GM06990 (cell line): ENCODE results near the gene EXOC3L1.

Experiments
- DNase-seq: peaks from one replicate; pipeline ENCODE4 v3.0.0-alpha.2; 2011; ENCODE audit not compliant: insufficient read length; ENCODE audit errors: extremely low read depth
- H3K27me3 ChIP-seq: replicated peaks from 2 replicates; pipeline ENCODE4 v1.6.0; 2011; ENCODE audit warnings: low read length; ENCODE audit not compliant: control insufficient read depth, insufficient read depth
- H3K36me3 ChIP-seq: 2 replicates; pipeline ENCODE4 v1.5.1; 2011; ENCODE audit warnings: low read length; ENCODE audit not compliant: control insufficient read depth, insufficient read depth
- H3K4me3 ChIP-seq: replicated peaks from 2 replicates; pipeline ENCODE4 v1.5.1; 2011; ENCODE audit warnings: low read depth, mild to moderate bottlenecking, control low read depth, low read length
- CTCF ChIP-seq: IDR thresholded peaks from 2 replicates; pipeline ENCODE4 v1.5.1; 2011; ENCODE audit warnings: low read length, control low read depth, mild to moderate bottlenecking, inconsistent platforms; ENCODE audit not compliant: insufficient read depth, poor library complexity, severe bottlenecking

The EXOC3L1 gene

GRCh38 chr16:67191995-67192681 is 2.2 kb upstream of the EXOC3L1 start, which contains the start of gene E2F4:
Gene E2F4, plus strand, starts transcription at chr16:67192155. Its CDS starts 73 bp downstream, at chr16:67192228.
- Histone ChIP-seq H3K4me3 (peak within 1 kb of the TSS; percentile 100), H3K36me3 (peaks cover 26% of the 10 kb centered on the region), H3K27me3 (no peaks in the 10 kb centered on the region)
- DNase-seq, result peak; percentile 91
- TF ChIP-seq CTCF, result no peak

DNA sequence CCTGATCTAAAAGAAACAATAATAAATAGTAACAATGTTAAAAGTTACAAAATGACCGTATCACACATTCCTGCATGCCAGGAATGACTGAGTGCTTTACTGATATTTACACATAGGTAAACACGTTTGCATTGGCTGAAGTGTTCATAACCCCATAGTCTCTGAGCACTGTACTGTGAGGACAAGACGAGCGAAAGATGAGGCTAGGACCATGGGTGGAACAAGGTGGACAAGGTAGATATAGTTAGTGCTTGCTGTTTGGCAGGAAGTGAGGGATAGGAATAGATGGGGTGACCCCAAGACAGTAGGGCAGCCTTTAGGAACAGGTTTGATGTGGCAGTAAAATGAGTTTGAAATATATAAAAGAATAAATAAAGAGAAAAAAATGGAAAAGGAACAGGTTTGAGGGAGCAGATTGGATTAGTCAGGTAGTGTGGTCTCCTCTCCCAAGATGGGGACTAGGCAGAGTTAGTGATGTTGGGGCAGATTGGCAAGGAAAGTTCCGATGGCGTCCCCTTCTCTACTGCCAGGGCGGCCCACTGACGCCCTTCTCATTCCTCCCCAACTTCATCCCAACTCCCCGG is 1.6 kb upstream of the EXOC3L1 start:
- DNase-seq, result no peak

GRCh38 chr16:67190448-67191399 is 788 bp upstream of the EXOC3L1 start:
- TF ChIP-seq CTCF, result no peak
- Histone ChIP-seq H3K4me3 (no peak overlapping the region), H3K36me3 (peaks cover 14% of the 10 kb centered on the region), H3K27me3 (no peaks in the 10 kb centered on the region)
- DNase-seq, result no peak

More for the DNA sequence above, 1.6 kb upstream of the EXOC3L1 start:
- no peak for TF ChIP-seq CTCF
- H3K4me3 ChIP-seq, result peak overlapping the region; percentile 100
- H3K27me3 ChIP-seq, result no peaks in the 10 kb centered on the region
- peaks cover 21% of the 10 kb centered on the region for H3K36me3 ChIP-seq

DNA sequence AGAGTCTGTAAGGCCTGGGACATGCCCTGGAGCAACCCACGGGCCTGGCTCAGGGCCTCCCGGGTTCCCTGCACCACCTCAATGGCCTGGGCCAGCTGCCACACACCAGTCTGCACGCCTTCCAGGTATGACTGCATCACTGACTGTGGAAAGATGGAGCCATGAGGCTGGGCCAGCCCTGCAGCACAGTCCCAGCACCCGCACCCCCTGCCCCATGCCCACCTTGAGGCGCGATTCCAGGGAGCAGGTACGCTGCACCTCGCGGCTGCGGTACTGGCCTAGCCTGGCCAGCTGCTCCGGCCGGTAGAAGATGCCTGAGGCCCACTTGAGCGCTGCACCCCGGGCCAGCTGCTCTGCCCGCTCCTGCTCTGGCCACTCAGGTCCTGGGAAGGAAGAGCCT is 1.1 kb downstream of the EXOC3L1 start:
- TF ChIP-seq CTCF, result no peak
- DNase-seq, result no peak
- no peaks in the 10 kb centered on the region for H3K36me3 ChIP-seq

GRCh38 chr16:67188323-67188722 is 1.6 kb downstream of the EXOC3L1 start:
- Histone ChIP-seq H3K27me3 (no peaks in the 10 kb centered on the region; the same call in 1 of the 2 replicates), H3K36me3 (no peaks in the 10 kb centered on the region), H3K4me3 (no peak overlapping the region)
- TF ChIP-seq CTCF, result no peak
- DNase-seq, result no peak

More for the DNA sequence above, 1.1 kb downstream of the EXOC3L1 start:
- H3K27me3 ChIP-seq, result no peaks in the 10 kb centered on the region; the same call in 1 of the 2 replicates
- no peak overlapping the region for H3K4me3 ChIP-seq
